22Rv1 (cell line): ENCODE measurements around the gene GMIP.

Experiments
- H3K27ac ChIP-seq: fragments of 450-650 bp; 2 replicates; pipeline ENCODE4 v1.5.1; 2017
- CTCF ChIP-seq: fragments of 450-650 bp; IDR thresholded peaks from 2 replicates; pipeline ENCODE4 v1.5.1; 2017; ENCODE audit warnings: mild to moderate bottlenecking
- ZFX ChIP-seq: fragments of 450-650 bp; IDR thresholded peaks from 2 replicates; pipeline ENCODE4 v1.6.1; 2017; ENCODE audit warnings: antibody characterized with exemption, borderline replicate concordance

Gene GMIP

GRCh38 chr19:19591133-19591825 lies 52.2 kb downstream of the GMIP start:
- no peak for TF ChIP-seq CTCF
- no peak for TF ChIP-seq ZFX
- H3K27ac ChIP-seq: no peak overlapping the region

- H3K27ac ChIP-seq: no peak overlapping the region
- TF ChIP-seq CTCF (no peak), ZFX (no peak)
These were observed 54.9 kb downstream of the GMIP start for GRCh38 chr19:19588546-19588945.

GRCh38 chr19:19587771-19588170 lies 55.7 kb downstream of the GMIP start:
- no peak for TF ChIP-seq CTCF
- TF ChIP-seq ZFX: no peak
- H3K27ac ChIP-seq: no peak overlapping the region

GRCh38 chr19:19584356-19584755 lies 59.1 kb downstream of the GMIP start:
- TF ChIP-seq CTCF: no peak
- no peak for TF ChIP-seq ZFX
- no peak overlapping the region for H3K27ac ChIP-seq

- H3K27ac ChIP-seq: no peak overlapping the region
- TF ChIP-seq CTCF (no peak), ZFX (no peak)
These were observed 61.0 kb downstream of the GMIP start for GRCh38 chr19:19582471-19582870.

GRCh38 chr19:19581391-19581790 lies 62.1 kb downstream of the GMIP start:
- H3K27ac ChIP-seq: no peak overlapping the region
- TF ChIP-seq CTCF: no peak
- TF ChIP-seq ZFX: no peak

GRCh38 chr19:19580418-19580817 lies 63.0 kb downstream of the GMIP start:
- TF ChIP-seq CTCF: no peak
- TF ChIP-seq ZFX: no peak
- H3K27ac ChIP-seq: no peak overlapping the region
